NCI-H2081 (cell line): ENCODE data around the gene MED8.
"Not testable (repeated sequence)": the region's sequence is repeated elsewhere in the genome, so short reads cannot be mapped to it uniquely, and the experiment has no call there.

Experiments used
- DNase-seq, 2 experiments: peaks; one replicate each; lab custom pipeline; 2025; lab: John Stamatoyannopoulos, UW

Gene MED8

DNA sequence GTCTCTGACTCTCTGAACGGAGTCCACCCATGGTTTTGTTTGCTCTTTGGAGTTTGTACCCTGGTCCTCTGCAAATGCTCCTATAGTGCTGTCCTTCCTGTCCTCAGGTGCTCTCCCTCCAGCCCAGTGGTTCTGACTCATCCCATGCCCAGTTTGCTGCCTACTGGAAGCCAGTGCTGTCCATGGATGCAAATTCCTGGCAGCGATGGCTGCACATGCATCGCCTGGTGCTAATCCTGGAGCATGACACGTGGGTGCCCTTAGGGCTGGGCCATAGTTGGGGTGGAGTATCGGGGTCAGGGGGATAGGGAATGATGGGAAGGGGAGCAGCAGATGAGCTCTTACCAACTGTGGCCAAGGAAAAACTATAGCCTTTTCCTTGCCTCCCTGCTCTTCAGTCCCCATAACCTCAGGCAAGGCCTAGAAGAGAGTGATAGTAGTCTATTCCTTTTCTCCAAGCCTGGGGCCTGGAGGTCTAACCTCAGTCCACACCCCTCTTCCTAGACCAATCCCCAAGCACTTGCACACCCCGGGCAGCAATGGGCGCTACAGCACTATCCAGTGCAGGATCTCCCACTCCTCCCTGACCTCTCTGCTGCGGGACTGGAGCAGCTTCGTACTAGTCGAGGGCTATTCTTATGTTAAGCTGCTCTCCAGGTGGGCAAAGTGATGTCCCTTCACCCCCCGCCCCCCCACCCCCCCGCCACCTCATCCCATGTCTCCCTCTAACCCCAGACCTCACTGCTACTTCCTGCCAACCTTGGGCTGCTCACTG lies 32.6 kb upstream of the MED8 start:
- no peak for DNase-seq

DNA sequence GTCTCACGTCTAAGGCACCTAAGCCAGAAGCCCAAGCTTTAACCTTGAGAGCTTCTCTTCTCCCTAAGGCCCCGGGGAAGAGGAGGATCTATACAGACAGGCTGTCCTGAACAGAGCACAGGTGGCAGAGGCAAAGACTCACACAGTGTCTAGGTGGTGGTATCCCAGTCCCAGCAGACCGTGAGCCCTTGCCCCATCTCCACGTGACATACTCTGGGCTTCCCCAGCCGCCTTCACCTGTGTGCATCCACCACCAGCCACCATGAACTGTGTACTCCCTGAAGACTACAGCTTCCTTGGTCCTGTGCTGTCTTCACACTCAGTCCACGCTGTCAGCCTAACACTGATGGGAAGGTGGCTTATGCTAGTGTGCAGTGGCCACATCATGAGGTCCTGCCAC lies 31.8 kb upstream of the MED8 start:
- no peak for DNase-seq

DNA sequence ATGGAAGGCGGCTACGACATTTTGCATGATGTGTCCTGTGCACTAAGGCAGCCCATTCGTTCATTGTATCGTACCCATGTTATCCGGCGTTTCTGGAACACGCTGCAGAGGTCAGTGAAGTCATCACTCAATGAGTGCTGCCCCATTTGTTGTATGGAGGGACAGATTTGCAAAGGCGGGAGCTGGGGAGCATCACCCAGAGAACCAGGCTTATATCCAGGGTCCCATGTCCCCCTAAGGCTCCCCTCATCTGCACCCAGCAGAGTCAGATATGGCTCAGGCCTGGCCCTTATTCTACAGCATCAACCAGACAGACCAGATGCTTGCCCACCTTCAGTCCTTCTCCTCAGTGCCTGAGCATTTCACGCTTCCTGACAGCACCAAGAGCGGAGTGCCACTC lies 31.3 kb upstream of the MED8 start:
- no peak for DNase-seq

DNA sequence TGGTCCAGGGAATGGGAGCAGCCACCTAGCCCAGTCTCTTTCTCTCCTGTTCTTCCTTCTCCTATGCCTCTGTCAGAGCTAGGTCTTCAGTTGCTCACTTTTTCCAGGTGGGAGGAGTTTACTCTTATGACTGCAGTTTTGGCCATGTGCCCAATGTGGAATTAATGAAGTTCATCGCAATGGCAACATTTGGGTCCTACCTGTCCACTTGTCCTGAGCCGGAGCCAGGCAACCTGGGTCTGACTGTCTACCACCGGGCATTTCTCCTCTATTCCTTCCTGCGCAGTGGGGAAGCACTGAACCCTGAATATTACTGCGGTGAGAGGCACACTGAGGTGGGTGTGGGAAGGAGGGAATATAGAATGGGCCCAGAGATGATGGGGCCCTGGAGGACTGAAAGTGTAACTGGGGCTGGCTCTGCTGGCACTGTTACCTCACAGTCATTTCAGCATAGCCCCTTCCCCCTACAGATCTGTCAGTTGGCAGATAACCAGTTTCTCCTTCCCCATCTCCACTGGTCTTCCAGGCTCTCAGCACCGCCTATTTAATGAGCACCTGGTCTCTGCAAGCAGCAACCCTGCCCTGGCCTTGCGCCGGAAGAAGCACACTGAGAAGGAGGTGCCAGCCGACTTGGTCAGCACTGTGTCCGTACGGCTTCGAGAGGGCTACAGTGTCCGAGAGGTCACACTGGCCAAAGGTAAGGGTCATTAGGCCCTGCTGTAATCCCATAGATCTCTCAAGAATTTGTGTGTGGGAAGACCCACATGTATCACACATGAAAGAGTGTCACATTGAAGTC lies 30.2 kb upstream of the MED8 start:
- no peak for DNase-seq

DNA sequence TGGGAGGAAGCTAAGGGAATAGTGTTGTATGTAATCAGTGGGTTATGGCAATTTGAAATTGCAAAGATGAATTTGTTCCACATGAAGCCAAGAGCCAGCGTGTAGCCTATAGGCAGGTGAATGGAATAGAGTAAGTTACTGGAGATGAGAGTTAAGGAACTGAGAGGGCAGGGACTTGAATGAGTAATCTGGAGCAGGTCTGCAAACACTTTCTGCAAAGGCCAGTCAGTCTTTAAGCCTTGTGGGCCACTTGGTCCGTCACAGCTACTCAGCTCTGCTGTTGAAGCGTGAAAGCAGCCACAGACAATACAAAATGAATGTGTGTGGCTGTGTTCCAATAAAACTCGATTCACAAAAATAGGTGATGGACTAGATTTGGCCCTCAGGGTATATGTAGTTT lies 29.3 kb upstream of the MED8 start:
- no peak for DNase-seq

DNA sequence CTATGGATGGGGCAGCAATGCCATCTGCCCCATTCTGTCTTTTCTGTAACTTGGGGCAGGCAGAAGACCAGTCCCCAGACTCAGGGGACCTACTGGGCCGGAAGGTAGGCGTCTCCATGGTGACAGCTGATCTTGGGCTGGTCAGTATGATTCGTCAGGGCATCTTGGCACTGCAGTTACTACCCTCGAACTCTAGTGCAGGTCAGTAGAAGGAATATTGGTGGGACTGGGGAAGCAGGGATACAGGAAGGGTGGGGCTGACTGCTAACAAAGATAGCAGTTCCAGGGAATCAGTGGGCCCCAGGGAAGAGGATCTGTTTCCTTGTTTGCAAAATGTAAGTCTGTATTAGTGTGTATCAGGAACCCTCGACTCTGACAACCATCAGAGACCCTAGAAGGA lies 26.3 kb upstream of the MED8 start:
- no peak for DNase-seq

DNA sequence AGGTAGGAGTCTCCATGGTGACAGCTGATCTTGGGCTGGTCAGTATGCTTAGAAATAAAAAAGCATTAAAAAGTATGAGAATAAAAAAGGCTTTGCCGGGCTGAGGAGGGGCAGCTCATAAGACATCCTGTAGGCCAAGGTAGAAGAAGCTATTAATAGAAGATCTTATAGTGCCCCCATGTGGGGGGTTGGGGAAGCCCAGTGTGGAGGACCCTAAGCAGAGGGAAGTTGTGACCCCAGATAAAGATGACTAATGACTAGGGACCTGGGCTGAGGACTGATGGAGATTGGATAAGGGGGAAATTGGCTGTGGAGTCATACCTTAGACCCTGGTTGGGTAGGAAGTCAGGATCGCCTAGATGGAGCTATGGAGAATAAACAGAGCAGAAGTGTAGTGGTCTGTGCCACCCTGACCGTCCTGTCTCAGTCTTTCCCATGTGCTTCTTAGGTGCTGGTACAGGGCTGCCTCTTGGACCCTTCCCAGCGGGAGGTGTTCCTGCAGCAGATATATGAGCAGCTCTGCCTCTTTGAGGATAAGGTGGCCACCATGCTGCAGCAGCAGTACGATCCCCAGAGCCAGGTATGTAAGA lies 25.1 kb upstream of the MED8 start:
- DNase-seq: peak; percentile 44 to 56

DNA sequence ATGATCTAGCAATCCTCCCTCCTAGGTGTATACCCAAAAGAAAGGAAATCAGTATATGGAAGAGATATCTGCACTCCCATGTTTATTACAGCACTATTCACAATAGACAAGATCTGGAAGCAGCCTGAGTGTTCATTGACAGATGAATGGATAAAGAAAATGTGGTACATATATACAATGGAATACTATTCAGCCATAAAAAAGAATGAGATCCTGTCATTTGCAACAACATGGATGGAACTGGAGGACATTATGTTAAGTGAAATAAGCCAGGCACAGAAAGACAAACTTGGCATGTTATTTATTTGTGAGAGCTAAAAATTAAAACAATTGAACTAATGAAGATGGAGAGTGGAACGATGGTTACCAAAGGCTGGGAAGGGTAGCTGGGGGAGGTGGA lies 23.8 kb upstream of the MED8 start:
- DNase-seq: not testable (repeated sequence)

DNA sequence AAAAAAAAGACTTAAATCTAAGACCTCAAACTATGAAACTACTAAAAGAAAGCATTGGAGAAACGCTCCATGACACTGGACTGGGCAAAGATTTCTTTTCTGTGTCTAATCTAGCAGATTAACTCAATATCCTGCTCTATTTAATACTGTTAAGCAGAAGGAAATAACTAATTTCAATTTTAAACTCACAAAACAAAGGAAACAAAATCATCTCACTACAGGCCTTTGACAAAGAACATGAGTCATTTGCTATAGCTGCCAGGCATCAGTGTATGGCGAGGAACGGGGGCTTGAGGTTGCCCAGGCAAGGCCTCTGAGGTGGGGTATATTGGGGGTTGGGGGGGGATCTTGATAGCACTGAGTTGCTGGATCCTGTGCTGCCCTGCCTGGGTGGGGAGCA lies 21.0 kb upstream of the MED8 start:
- no peak for DNase-seq

DNA sequence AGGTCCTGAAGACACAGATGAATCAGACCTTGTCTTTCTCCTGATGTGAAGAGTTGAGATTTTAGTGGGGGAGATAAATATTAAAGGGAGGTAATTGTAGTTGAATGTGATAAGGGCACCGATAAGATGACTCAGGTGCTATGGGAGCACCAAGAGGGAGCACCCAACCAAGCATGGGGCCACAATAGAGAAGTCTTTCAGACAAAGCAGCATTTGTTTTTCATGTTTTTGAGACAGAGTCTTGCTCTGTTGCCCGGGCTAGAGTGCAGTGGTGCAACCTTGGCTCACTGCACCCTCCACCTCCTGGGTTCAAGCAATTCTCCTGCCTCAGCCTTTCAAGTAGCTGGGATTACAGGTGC lies 16.3 kb upstream of the MED8 start:
- DNase-seq: no peak

DNA sequence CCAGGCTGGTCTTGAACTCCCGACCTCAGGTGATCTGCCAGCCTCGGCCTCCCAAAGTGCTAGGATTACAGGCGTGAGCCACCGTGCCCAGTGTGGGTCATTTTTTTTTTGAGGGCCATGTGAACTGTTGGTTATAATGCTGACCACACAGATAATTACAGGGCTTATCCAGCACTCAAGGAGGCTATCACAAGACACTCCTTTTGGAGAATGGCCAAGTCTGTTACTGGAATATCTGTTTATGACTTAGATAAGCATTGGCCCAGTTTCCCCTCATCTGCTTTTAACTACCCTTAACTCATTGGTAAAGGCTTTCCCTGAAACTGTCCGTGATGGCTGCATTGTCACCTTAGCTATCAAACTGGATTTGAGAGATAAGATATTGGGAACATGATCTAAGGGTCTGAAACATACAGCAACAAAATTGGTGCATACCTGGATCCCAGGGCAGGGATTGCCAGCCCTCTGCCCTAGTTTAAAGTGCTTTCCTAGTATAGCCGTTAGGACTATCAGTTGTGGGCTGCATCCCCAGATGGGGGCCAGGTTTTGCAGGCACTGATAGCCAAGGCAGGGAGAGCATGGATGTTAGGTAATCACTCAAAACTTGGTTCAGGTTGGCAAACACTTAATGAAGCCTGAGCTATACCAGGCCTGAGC lies 15.7 kb upstream of the MED8 start:
- no peak for DNase-seq

DNA sequence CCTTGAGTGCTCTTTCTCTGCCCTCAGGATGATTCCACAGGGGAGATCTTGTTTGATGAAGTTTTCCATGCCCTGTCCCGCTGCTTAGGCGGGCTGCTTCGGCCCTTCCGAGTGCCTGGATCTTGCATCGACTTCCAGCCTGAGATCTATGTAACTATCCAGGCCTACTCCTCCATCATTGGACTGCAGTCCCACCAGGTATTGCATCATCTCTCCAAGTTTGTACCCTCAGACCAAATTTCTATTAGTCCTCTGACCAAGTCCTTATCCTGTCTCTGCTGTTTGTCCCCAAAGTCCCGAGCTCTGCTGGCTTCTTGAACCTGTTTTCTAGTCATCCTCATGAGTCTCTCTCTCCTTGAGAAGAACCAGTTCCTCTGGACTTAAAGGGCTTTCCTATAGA lies 14.8 kb upstream of the MED8 start:
- no peak for DNase-seq

DNA sequence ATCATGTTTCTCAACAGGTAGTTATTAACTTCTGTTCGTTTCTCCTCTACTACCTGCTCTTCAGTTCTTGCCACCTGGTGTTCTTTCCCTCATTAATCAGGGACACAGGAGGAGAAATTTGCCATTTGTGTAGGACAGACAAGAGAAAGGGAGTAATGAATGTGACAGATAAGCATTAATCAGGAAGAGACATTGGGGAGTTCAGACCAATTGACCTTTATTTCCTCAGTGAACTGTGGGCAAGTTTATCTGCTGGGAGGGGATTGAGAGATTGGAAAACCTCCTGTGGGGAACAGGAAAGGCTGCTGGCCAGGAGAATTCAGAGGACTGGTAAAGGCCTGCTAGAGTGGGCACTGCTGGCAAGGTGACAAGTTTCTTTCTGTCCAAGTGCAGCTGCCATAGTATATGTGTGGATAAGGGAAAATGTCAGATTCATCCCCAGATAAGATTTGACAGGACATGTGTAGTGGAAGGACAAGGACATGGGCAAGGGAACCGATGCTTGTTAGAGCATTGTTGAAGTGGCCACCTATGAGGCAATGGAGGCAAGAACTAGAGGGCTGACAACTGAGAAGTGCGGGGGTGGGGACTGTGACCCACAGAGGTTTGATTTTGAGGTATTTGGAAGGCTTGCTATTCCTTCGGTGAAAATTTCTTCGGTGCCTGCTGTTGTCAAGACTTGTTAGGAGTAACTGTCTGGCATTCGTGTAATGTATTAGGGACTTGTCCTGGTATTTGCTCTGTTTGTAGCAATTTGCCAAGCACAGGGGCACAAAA lies 12.7 kb upstream of the MED8 start:
- no peak for DNase-seq

DNA sequence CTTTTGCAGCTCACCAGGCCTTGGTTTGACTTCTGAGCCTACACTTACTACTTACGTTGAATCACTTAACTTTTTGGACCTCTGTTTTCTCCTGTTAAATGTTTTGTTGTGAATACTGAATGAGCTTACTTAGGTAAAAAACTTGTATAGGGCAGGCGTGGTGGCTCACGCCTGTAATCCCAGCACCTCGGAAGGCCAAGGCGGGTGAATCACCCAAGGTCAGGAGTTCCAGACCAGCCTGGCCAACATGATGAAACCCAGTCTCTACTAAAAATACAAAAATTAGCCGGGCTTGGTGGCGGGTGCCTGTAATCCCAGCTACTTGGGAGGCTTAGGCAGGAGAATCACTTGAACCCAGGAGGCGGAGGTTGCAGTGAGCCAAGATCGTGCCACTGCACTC lies 10.8 kb upstream of the MED8 start:
- DNase-seq: not testable (repeated sequence)

DNA sequence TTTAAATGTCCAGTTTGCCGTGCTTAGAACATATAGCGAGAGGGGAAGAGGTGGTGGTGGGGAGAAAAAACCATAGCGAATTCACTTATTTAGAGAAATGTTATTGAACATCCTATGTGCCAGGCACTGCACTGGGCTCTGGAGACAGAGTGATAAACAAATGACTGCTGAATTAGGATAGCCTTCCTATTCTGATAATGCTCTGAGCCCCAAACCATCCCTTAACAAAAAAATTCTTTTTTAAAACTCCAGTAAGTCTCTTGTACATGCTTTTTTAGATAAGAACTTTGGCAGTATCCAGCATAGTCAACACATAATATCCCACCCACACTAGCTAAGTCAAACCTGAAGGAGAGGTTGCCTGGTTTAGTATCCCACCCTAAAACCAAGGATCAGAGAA lies 8.6 kb upstream of the MED8 start:
- no peak for DNase-seq

DNA sequence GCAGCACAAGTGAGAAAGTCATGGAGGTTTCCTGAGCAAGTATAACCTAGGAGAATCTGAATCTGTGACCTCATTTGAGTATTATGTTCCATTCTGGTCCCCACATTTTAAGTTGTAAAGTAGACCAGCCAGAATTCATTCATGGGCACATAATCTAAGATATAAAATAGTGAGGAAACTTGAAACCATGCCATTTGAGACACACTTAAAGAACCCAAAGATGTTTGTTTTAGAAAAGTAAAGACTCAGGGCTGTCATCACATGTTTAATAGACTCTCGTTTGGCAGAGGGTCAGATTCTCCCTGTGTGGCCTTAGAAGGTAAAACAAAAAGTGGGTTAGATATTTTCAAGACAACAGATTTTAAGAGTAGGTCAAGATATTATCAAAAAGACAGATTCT lies 6.5 kb upstream of the MED8 start:
- DNase-seq: peak in 1 of 2 experiments; percentile 39

DNA sequence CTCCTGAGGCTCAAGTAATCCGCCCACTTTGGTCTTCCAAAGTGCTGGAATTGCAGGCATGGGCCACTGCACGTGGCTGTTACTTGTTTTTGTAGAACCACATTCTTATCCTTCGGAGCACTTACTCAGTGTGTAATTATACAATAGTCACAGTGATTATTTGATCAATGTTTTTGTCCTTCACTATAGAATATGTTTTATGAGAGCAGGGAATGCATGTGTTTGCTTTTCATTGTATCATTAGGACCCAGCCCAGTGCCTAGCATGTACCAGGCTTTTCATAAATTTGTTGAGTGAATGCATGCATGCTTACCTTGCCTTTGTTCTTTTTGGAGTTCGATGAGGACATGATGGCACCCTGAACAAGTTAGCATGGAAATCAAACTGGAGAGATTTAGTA lies 5.9 kb upstream of the MED8 start:
- no peak for DNase-seq

DNA sequence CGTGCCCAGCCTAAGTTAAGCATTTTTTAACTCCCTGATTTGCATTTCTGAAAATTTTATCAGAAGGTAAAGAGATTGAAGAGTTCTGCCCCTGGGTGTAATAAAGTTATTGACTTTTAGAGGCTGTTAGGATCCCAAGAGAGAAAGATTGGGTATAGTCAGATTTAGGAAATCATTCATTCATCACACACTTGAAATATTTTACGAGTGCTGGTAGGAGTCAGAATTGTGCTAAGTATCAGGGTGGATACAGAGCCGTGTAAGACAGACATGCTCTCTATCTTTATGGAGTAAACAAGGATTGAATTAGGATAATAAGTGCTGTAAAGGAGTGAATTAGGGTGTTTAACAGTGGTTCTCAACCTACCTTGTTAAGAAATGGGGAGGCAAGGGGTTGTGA lies 3.1 kb upstream of the MED8 start:
- DNase-seq: no peak

DNA sequence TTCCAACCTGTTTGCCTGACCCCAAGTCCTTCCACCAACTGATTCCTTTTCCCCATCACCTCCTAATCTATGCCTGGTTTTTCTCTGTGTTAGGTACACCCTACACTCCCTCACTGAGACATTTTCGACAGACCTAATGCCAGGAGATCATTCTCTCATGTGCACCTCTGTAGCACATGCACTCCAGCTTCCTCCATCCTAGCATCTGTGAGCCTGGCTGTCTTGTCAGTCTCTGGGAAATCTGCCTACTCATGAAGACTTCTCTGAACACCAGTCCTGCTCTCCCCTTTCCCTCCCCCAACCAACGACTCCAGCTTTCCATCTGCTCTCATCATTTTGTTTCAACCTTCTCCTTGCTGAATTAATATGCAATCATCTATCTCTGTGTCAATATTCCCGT lies 987 bp downstream of the MED8 start:
- DNase-seq: no peak

DNA sequence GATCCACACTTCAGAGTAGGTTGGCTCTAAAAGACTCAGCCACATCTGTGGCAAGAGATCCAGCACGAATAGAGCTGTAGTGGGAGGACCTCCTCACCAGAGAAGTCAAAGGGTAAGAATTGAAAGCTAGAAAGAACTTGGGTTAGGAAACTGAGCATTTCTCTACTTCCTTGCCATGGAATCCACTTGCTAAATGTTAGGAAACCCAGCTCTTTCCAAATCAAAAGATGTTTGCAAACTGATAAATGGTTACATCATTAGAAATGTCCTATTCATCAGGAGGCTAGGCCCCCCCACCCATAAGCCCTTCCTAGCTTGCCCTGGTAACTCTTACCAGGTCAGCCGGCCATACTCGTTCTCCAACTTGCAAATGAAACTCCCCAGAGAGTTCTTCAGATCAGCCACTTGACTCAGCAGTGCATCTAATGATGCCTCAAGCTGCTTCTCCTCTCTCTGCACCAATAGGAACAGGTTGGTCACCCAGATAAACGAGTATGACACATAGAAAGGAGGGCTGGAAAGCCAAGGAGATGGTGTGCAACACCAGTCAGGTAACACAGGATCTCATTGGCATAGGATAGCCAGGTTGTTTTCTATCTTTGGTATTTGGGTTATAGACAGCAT lies 1.5 kb downstream of the MED8 start:
- DNase-seq: no peak

DNA sequence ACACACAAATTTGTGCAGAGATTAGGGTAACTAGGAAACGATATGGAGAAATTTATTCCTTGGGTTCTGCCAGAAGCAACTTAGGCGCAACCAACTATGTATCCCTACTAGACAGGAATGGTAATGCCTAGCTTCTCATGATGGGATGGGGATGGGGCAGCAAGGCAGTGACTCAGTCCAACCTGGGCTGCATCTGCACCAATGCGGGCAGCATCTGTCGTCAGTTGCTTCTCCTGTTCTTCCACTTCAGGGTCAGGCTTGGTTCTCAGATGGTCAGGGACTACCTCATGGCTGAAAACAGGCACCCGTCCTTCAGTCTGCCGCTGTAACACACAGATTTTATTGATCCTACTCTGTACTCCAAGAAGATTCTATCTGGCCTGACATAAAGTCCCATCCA lies 2.9 kb downstream of the MED8 start:
- DNase-seq: no peak

DNA sequence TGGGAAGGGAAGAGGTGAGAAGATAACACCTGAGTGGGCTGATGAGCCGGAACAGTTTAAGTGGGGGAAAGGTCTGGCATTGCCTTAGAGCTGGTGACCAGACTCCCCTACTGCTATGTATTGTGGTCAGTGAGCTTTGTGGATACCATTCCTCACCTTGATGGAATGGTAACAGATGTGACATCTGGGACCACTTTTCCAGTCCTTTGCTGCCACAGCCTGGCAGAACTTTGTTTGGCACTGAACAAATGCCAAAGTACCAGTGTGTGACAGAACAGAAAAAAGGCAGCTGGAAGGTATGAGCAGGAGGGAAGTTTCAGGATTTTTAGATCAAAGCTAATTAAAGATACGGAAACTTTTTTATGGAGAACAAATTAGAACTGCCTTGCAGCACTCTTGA lies 6.2 kb downstream of the MED8 start:
- DNase-seq: no peak
